HepG2 (cell line): ENCODE data around the gene MYCBP2. TPM values are rescaled to one million over a fixed set of nuclear protein-coding genes. Genes with fewer than 3 reads are reported as not detected.

Source experiments
- ATAC-seq: fragments of 200-7000 bp; cut with Tn5 transposase; 3 replicates; pipeline ENCODE4 v1.9.1; 2020; ENCODE audit warnings: mild to moderate bottlenecking, moderate library complexity
- BruUV-seq: library from RNA; stranded (reverse); fragments of 400-500 nt; replicated peaks from 2 replicates; lab custom pipeline; 2021; lab: Mats Ljungman, UMichigan
- CTCF ChIA-PET: fragments of 300-600 bp; formaldehyde crosslinking; extraction: SDS; loops from one replicate; lab custom pipeline; 2021; ENCODE audit warnings: low total read pairs, inconsistent platforms, low intra/inter-chr PET ratio; lab: Yijun Ruan, JAX
- POLR2A ChIA-PET: fragments of 350-600 bp; sonication (Branson Sonifier 250); formaldehyde crosslinking; loops from one replicate; lab custom pipeline; 2020; ENCODE audit warnings: antibody characterized with exemption, inconsistent platforms; lab: Yijun Ruan, JAX
- DNase-seq: peaks from one replicate; pipeline ENCODE4 v3.0.0-alpha.2; 2015; ENCODE audit warnings: low spot score
- FAIRE-seq: peaks from 3 replicates; lab custom pipeline; 2011; peaks lifted over from hg19 to GRCh38; lab: Jason Lieb, UNC
- H2AFZ ChIP-seq: one replicate; pipeline ENCODE4 v1.6.1; 2011; ENCODE audit warnings: low read length, inconsistent platforms
- H3K27ac ChIP-seq: fragments of 300-600 bp; 3 replicates; pipeline ENCODE4 v1.8.0; 2011; ENCODE audit warnings: mixed run types, mild to moderate bottlenecking, mixed read lengths, low read length, inconsistent platforms; ENCODE audit not compliant: insufficient read depth; ENCODE audit errors: extremely low read length
- H3K27me3 ChIP-seq, 2 experiments: fragments of 200-600 bp in 1 of 2; 2 replicates in 1 of 2; 3 replicates in 1 of 2; pipeline versions ENCODE4 v1.6.0 to v1.8.0; 2011; ENCODE audit warnings: low read length in 2 of 2, mild to moderate bottlenecking in 2 of 2, moderate library complexity in 2 of 2, inconsistent platforms in 1 of 2; ENCODE audit not compliant: insufficient read depth in 2 of 2, control insufficient read depth in 1 of 2
- H3K36me3 ChIP-seq, 2 experiments: fragments of 200-600 bp in 1 of 2; replicated peaks in 1 of 2; 2 replicates in 1 of 2; 3 replicates in 1 of 2; pipeline versions ENCODE4 v1.5.1 to v1.8.0; 2011; ENCODE audit warnings: low read length in 2 of 2, inconsistent platforms in 1 of 2; ENCODE audit not compliant: insufficient read depth in 2 of 2, control insufficient read depth in 1 of 2
- H3K4me1 ChIP-seq: 2 replicates; pipeline ENCODE4 v1.5.1; 2012; ENCODE audit warnings: low read length, inconsistent platforms; ENCODE audit not compliant: insufficient read depth
- H3K4me2 ChIP-seq: 2 replicates; pipeline ENCODE4 v1.6.0; 2011; ENCODE audit warnings: low read depth, low read length, inconsistent platforms
- H3K4me3 ChIP-seq, 3 experiments: fragments of 200-600 bp in 1 of 3; sonication (generic), shearing (Covaris generic) in 1 of 3; replicated peaks in 1 of 3; 2 replicates each; pipeline ENCODE4 v1.5.1; 2011 to 2016; ENCODE audit warnings: low read length in 3 of 3, inconsistent platforms in 2 of 3, low read depth in 2 of 3, mild to moderate bottlenecking in 2 of 3, control low read depth in 1 of 3, mixed read lengths in 1 of 3; ENCODE audit not compliant: insufficient read depth in 1 of 3
- H3K79me2 ChIP-seq: one replicate; pipeline ENCODE4 v1.6.1; 2011; ENCODE audit warnings: low read length, inconsistent platforms; ENCODE audit not compliant: insufficient read depth
- H3K9ac ChIP-seq: 2 replicates; pipeline ENCODE4 v1.6.0; 2011; ENCODE audit warnings: mild to moderate bottlenecking, low read depth, low read length, inconsistent platforms; ENCODE audit not compliant: insufficient read depth
- H3K9me3 ChIP-seq: 2 replicates; pipeline ENCODE4 v1.5.1; 2012; ENCODE audit warnings: mild to moderate bottlenecking, low read length
- H4K20me1 ChIP-seq: 2 replicates; pipeline ENCODE4 v1.6.0; 2011; ENCODE audit warnings: inconsistent platforms, mild to moderate bottlenecking, low read length, moderate library complexity; ENCODE audit not compliant: insufficient read depth
- ATRX ChIP-seq: sonication (generic); formaldehyde crosslinking; IDR thresholded peaks from 2 replicates; pipeline ENCODE4 v1.4.0; 2020; ENCODE audit warnings: missing genetic modification reagents, borderline replicate concordance
- HNRNPK ChIP-seq: fragments of 200-400 bp; formaldehyde crosslinking; IDR thresholded peaks from 2 replicates; pipeline ENCODE4 v1.6.1; 2018; ENCODE audit warnings: low read length, low read depth, moderate library complexity, mild to moderate bottlenecking; ENCODE audit not compliant: poor library complexity, severe bottlenecking
- HNRNPL ChIP-seq: fragments of 200-400 bp; formaldehyde crosslinking; IDR thresholded peaks from 2 replicates; pipeline ENCODE4 v1.6.1; 2017; ENCODE audit warnings: mild to moderate bottlenecking, low read depth, low read length
- KLF9 ChIP-seq: IDR thresholded peaks from 2 replicates; pipeline ENCODE4 v1.6.1; 2016; ENCODE audit warnings: low read depth
- PLRG1 ChIP-seq: fragments of 450-650 bp; conservative IDR thresholded peaks from 2 replicates; pipeline ENCODE4 v1.6.1; 2016
- SMARCC2 ChIP-seq: fragments of 450-650 bp; IDR thresholded peaks from 2 replicates; pipeline ENCODE4 v1.6.1; 2017; ENCODE audit warnings: antibody characterized with exemption, mild to moderate bottlenecking
- SOX5 ChIP-seq: IDR thresholded peaks from 2 replicates; pipeline ENCODE4 v1.6.1; 2016; ENCODE audit warnings: borderline replicate concordance
- SOX6 ChIP-seq, 2 experiments: fragments of 450-650 bp in 1 of 2; sonication (generic) in 1 of 2; formaldehyde crosslinking in 1 of 2; IDR thresholded peaks; 2 replicates each; pipeline versions ENCODE4 v1.4.0 to v1.6.1; 2017 to 2020; ENCODE audit warnings: antibody characterized with exemption in 1 of 2, mild to moderate bottlenecking in 1 of 2, missing genetic modification reagents in 1 of 2
- ZBTB1 ChIP-seq: sonication (generic); formaldehyde crosslinking; IDR thresholded peaks from 2 replicates; pipeline ENCODE4 v1.4.0; 2020; ENCODE audit warnings: missing genetic modification reagents, borderline replicate concordance
- ZFX ChIP-seq: sonication (generic); formaldehyde crosslinking; IDR thresholded peaks from 2 replicates; pipeline ENCODE4 v1.4.0; 2020; ENCODE audit warnings: mild to moderate bottlenecking, low read depth, missing genetic modification reagents, moderate library complexity
- ZKSCAN1 ChIP-seq: fragments of 150-350 bp; IDR thresholded peaks from 2 replicates; pipeline ENCODE4 v1.6.1; 2014; ENCODE audit warnings: low read length
- ZNF121 ChIP-seq: sonication (generic); formaldehyde crosslinking; IDR thresholded peaks from 2 replicates; pipeline ENCODE4 v1.5.0; 2020; ENCODE audit warnings: mild to moderate bottlenecking, missing genetic modification reagents
- ZNF672 ChIP-seq: sonication (generic); formaldehyde crosslinking; IDR thresholded peaks from 2 replicates; pipeline ENCODE4 v1.8.1; 2022; ENCODE audit warnings: missing genetic modification reagents
- ZNF781 ChIP-seq: sonication (generic); formaldehyde crosslinking; IDR thresholded peaks from 2 replicates; pipeline ENCODE4 v1.5.1; 2020; ENCODE audit warnings: borderline replicate concordance, mild to moderate bottlenecking, missing genetic modification reagents; ENCODE audit errors: not compliant biosample characterization
- whole genome bisulfite sequencing: methylation state at CpG from one replicate; pipeline ENCODE4 v1.1.6; 2017; ENCODE audit warnings: low lambda C conversion rate; 5-methylcytosine and 5-hydroxymethylcytosine counted together
- in situ Hi-C: cut with HindIII; loops from 2 replicates; pipeline ENCODE4 v1.10.0; 2017; ENCODE audit warnings: low pct_unique_long_range_greater_than_20kb; ENCODE audit not compliant: extremely low pct_ligation_motif_present
- intact Hi-C: fragments of 100-400 bp; cut with micrococcal nuclease; formaldehyde crosslinking; loops from one replicate; pipeline ENCODE4 v1.10.0; 2022; ENCODE audit not compliant: unreplicated experiment
- polyA plus RNA-seq, 8 experiments: library from polyadenylated mRNA; depleted of rRNA in 3 of 8; stranded (reverse) in 7 of 8; unstranded in 1 of 8; fragments of >200 nt; fragmentation: Illumina TruSeq in 4 of 8; extraction: Trizol in 4 of 8; gene quantifications; 2 replicates each; pipeline versions ENCODE4 v1.2.1 to v1.2.3, GENCODE V29; 2011 to 2016; ENCODE audit warnings: low read depth in 4 of 8, missing spikeins in 1 of 8, mixed read lengths in 1 of 8; ENCODE audit not compliant: insufficient read depth in 1 of 8
- total RNA-seq, 5 experiments: library from RNA; depleted of rRNA; stranded (reverse); fragments of >200 nt; fragmentation: Illumina TruSeq; extraction: Trizol; gene quantifications; 2 replicates each; pipeline ENCODE4 v1.2.3, GENCODE V29; 2016; ENCODE audit warnings: low read depth in 1 of 5
- TF ChIP-seq, protein P1 (sequence below): sonication (generic); formaldehyde crosslinking; IDR thresholded peaks from 2 replicates; pipeline ENCODE4 v1.8.1; 2022; ENCODE audit warnings: low read depth, mild to moderate bottlenecking, missing genetic modification reagents
- TF ChIP-seq, protein P2 (sequence below): sonication (generic); formaldehyde crosslinking; IDR thresholded peaks from 2 replicates; pipeline ENCODE4 v1.4.0; 2020; ENCODE audit warnings: missing genetic modification reagents
- TF ChIP-seq, protein P3 (sequence below): sonication (generic); formaldehyde crosslinking; IDR thresholded peaks from 2 replicates; pipeline ENCODE4 v1.5.1; 2020; ENCODE audit warnings: mild to moderate bottlenecking, missing genetic modification reagents

The MYCBP2 gene
- total and polyA plus RNA-seq, 2 of the 13 experiments (the other 11 are each of a cell fraction or from before 2014, with no cell fraction given), result 16.3 to 35.3 TPM

DNA sequence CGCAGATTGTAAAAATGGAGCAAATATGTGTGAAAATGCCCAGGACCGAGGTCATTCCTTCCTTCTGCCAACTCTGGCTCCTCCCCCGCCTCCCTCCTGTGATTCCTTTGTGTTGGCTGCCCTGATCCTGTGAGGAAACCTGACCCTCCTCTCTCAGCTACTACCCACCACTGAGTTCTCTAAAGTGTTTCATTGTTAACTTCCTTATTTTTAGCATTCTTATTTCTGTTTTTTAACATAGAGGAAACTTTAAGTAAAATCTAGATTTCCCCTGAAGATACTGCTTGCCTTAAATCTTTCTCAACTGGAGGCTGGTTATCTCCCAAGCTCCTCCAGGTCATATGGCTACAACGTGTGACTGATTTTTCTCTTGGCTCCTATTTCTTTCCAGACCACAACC, 278.2 kb downstream of the MYCBP2 start:
- Histone ChIP-seq H3K4me1 (no peaks in the 10 kb centered on the region), H3K9me3 (no peaks in the 10 kb centered on the region), H3K36me3 (peaks cover 2 to 16% of the 10 kb centered on the region in 2 experiments; a peak in 4 of 5 replicates), H3K4me3 (no peak overlapping the region), H3K27ac (no peak overlapping the region), H2AFZ (no peak overlapping the region), H3K79me2 (no peaks in the 10 kb centered on the region), H3K9ac (no peak overlapping the region), H4K20me1 (no peaks in the 10 kb centered on the region), H3K27me3 (no peaks in the 10 kb centered on the region), H3K4me2 (no peak overlapping the region)
- POLR2A ChIA-PET, result no interaction called here
- DNase-seq (no peak), FAIRE-seq (no peak), ATAC-seq (no peak)
- in situ Hi-C loops, result no loop called here
- WGBS, result 97% methylated on average over 4 of the region's 4 CpGs
- intact Hi-C loops, result no loop called here
- CTCF ChIA-PET, result no interaction called here
- no TSS peak for BruUV-seq
- no peak for TF ChIP-seq ZNF781 (CRISPR knock-in tag)
- TF ChIP-seq ZKSCAN1, result no peak
- no peak for TF ChIP-seq SOX6 (IDR thresholded peaks at IDR 0.05)
- no peak for TF ChIP-seq SOX6 (CRISPR knock-in tag; IDR thresholded peaks at IDR 0.05)
- no peak for TF ChIP-seq KLF9
- TF ChIP-seq HNRNPK, result no peak
- TF ChIP-seq, protein P1, sequence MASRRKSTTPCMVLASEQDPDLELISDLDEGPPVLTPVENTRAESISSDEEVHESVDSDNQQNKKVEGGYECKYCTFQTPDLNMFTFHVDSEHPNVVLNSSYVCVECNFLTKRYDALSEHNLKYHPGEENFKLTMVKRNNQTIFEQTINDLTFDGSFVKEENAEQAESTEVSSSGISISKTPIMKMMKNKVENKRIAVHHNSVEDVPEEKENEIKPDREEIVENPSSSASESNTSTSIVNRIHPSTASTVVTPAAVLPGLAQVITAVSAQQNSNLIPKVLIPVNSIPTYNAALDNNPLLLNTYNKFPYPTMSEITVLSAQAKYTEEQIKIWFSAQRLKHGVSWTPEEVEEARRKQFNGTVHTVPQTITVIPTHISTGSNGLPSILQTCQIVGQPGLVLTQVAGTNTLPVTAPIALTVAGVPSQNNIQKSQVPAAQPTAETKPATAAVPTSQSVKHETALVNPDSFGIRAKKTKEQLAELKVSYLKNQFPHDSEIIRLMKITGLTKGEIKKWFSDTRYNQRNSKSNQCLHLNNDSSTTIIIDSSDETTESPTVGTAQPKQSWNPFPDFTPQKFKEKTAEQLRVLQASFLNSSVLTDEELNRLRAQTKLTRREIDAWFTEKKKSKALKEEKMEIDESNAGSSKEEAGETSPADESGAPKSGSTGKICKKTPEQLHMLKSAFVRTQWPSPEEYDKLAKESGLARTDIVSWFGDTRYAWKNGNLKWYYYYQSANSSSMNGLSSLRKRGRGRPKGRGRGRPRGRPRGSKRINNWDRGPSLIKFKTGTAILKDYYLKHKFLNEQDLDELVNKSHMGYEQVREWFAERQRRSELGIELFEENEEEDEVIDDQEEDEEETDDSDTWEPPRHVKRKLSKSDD (CRISPR knock-in tag), result no peak
- no peak for TF ChIP-seq ZBTB1 (CRISPR knock-in tag)
- TF ChIP-seq ZFX, result no peak
- TF ChIP-seq, protein P2, sequence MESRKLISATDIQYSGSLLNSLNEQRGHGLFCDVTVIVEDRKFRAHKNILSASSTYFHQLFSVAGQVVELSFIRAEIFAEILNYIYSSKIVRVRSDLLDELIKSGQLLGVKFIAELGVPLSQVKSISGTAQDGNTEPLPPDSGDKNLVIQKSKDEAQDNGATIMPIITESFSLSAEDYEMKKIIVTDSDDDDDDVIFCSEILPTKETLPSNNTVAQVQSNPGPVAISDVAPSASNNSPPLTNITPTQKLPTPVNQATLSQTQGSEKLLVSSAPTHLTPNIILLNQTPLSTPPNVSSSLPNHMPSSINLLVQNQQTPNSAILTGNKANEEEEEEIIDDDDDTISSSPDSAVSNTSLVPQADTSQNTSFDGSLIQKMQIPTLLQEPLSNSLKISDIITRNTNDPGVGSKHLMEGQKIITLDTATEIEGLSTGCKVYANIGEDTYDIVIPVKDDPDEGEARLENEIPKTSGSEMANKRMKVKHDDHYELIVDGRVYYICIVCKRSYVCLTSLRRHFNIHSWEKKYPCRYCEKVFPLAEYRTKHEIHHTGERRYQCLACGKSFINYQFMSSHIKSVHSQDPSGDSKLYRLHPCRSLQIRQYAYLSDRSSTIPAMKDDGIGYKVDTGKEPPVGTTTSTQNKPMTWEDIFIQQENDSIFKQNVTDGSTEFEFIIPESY (CRISPR knock-in tag), result no peak
- TF ChIP-seq SOX5 (CRISPR knock-in tag), result no peak
- no peak for TF ChIP-seq ATRX (CRISPR knock-in tag)
- no peak for TF ChIP-seq HNRNPL
- no peak for TF ChIP-seq SMARCC2
- TF ChIP-seq ZNF672, result no peak
- no peak for TF ChIP-seq ZNF121 (CRISPR knock-in tag)
- TF ChIP-seq, protein P3, sequence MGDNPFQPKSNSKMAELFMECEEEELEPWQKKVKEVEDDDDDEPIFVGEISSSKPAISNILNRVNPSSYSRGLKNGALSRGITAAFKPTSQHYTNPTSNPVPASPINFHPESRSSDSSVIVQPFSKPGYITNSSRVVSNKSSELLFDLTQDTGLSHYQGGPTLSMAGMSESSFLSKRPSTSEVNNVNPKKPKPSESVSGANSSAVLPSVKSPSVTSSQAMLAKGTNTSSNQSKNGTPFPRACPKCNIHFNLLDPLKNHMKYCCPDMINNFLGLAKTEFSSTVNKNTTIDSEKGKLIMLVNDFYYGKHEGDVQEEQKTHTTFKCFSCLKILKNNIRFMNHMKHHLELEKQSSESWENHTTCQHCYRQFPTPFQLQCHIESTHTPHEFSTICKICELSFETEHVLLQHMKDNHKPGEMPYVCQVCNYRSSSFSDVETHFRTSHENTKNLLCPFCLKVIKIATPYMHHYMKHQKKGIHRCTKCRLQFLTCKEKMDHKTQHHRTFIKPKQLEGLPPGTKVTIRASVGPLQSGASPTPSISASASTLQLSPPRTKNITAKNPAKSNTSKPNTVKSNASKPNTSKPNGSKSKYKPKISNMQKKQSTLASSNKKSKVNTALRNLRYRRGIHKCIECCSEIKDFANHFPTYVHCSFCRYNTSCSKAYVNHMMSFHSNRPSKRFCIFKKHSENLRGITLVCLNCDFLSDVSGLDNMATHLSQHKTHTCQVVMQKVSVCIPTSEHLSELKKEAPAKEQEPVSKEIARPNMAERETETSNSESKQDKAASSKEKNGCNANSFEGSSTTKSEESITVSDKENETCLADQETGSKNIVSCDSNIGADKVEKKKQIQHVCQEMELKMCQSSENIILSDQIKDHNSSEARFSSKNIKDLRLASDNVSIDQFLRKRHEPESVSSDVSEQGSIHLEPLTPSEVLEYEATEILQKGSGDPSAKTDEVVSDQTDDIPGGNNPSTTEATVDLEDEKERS (CRISPR knock-in tag), result no peak
- TF ChIP-seq PLRG1, result no peak
